ENCODE results near the gene SUCO. TPM values are rescaled to one million over a fixed set of nuclear protein-coding genes. Genes with fewer than 3 reads are reported as not detected.

The SUCO gene
- total and polyA plus RNA-seq, 8 donors: 30.3 to 73.7 (median 63.5) TPM

DNA sequence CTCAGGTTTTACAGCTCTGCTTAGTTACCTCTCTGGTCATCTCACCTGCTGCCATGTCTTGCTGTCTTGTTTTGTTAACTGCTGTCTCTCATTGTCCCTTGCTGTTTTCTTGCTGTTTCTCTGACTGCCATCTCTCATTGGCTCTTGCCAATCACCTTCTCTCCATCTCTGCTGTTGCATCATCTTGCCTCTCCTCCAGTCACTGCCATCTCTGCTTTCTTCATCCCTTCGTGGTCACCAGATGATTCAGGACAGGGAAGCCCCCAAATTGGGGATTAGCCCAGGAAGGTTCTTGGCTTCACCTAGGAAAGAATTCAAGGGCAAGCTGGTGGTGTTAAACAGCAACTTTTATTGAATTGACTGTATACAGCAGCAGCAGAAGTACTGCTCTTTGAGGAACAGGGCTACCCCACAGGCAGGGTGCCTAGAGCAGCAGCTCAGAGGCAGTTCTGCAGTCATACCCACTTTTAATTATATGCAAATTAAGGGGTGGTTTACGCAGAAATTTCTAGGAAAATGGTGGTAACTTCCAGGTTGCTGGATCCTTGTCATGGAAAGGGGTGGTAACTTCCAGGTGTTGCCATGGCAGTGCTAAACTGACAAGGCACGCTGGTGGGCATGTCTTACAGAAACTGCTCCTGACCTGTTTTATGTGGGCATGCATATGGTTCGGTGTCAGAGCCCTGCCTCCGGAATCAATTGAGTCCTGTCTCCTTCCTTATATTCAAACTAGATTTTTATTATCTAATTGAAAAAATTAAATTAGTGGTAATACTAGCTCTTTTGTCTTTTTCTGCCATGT is 33.4 kb downstream of the SUCO start:
- Histone ChIP-seq H3K27ac (no peak overlapping the region), H3K27me3 (no peaks in the 10 kb centered on the region), H3K4me1 (no peaks in the 10 kb centered on the region), H3K4me3 (no peak overlapping the region), H3K36me3 (peaks cover 4 to 84% of the 10 kb centered on the region in 2 donors), H3K9me3 (peaks cover 0 to 6% of the 10 kb centered on the region in 2 donors)
- intact Hi-C loops (cut with DNase I): no loop called here
- TF ChIP-seq, protein P1, sequence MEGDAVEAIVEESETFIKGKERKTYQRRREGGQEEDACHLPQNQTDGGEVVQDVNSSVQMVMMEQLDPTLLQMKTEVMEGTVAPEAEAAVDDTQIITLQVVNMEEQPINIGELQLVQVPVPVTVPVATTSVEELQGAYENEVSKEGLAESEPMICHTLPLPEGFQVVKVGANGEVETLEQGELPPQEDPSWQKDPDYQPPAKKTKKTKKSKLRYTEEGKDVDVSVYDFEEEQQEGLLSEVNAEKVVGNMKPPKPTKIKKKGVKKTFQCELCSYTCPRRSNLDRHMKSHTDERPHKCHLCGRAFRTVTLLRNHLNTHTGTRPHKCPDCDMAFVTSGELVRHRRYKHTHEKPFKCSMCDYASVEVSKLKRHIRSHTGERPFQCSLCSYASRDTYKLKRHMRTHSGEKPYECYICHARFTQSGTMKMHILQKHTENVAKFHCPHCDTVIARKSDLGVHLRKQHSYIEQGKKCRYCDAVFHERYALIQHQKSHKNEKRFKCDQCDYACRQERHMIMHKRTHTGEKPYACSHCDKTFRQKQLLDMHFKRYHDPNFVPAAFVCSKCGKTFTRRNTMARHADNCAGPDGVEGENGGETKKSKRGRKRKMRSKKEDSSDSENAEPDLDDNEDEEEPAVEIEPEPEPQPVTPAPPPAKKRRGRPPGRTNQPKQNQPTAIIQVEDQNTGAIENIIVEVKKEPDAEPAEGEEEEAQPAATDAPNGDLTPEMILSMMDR (IDR thresholded peaks at IDR 0.05): no peak
- ATAC-seq (no peak), DNase-seq (no peak)

DNA sequence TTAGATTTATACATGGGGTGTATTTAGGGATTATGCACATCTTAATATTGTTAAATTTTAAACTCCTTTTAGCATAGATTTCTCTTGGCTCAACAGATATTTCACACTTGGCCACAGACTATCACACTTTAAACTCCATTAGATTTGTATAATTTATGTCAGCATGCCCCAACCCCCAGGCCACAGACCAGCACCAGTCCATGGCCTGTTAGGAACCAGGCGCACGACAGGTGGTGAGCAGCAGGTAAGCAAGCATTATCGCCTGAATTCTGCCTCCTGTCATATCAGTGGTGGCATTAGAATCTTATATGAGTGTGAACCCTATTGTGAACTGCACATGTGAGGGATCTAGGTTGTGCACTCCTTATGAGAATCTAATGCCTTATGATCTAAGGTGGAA is 34.8 kb downstream of the SUCO start:
- no peaks in the 10 kb centered on the region for H3K4me1 ChIP-seq
- H3K27ac ChIP-seq: no peak overlapping the region
- no peaks in the 10 kb centered on the region for H3K27me3 ChIP-seq
- intact Hi-C loops (cut with DNase I): no loop called here
- peaks cover 0 to 6% of the 10 kb centered on the region in 2 donors for H3K9me3 ChIP-seq
- ATAC-seq: no peak
- H3K36me3 ChIP-seq: peaks cover 4 to 74% of the 10 kb centered on the region in 2 donors
- no peak overlapping the region for H3K4me3 ChIP-seq
- no peak for DNase-seq
- TF ChIP-seq, protein P1 (IDR thresholded peaks at IDR 0.05): no peak

DNA sequence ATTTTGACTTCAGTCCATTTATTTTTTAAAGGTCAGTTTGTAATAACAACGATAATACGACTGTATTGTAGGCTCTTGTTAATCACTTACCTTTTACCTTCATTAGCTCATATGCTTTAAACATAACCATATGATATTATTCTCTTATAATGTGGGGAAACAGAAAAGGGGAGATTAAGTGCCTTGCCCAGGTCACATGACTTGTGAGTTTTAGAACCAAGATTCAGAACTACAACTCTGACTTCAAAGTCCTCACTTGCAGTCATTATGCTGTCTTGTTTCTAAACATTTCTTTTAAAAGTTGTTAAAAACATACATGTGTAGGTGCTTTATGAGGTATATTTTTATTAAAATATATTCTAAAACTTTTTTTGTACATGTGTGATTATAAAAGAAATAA is 41.1 kb downstream of the SUCO start:
- Histone ChIP-seq H3K36me3 (peaks cover 4 to 45% of the 10 kb centered on the region in 2 donors), H3K4me3 (no peak overlapping the region), H3K9me3 (peaks cover 0 to 6% of the 10 kb centered on the region in 2 donors), H3K27ac (no peak overlapping the region), H3K4me1 (no peaks in the 10 kb centered on the region), H3K27me3 (no peaks in the 10 kb centered on the region)
- TF ChIP-seq, protein P1 (IDR thresholded peaks at IDR 0.05): no peak
- intact Hi-C loops (cut with DNase I): no loop called here
- ATAC-seq (no peak), DNase-seq (no peak)

DNA sequence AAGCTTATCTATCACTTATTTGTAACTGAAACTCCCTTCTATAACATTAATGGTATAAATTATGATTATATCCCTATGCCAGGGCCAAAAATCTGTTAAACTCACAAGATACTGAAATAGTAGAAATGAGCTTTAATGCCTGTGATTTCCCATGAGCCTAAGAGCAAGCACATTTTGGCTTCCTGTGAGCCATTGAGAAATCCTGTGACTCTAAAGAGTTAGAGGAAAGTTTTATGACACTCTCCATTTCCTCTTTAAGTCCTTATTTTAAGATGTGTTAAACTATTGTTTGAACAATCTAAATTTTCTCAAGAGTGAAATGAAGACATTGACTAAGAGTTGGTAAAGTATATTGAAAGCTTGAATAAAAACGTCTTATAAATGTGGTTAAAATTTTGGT is 45.6 kb downstream of the SUCO start:
- intact Hi-C loops (cut with DNase I): no loop called here
- TF ChIP-seq, protein P1 (IDR thresholded peaks at IDR 0.05): no peak
- DNase-seq: no peak
- no peak overlapping the region for H3K27ac ChIP-seq
- no peaks in the 10 kb centered on the region for H3K27me3 ChIP-seq
- H3K4me1 ChIP-seq: no peaks in the 10 kb centered on the region
- no peak overlapping the region for H3K4me3 ChIP-seq
- no peaks in the 10 kb centered on the region for H3K9me3 ChIP-seq
- no peak for ATAC-seq
- H3K36me3 ChIP-seq: peaks cover 0 to 29% of the 10 kb centered on the region in 2 donors

DNA sequence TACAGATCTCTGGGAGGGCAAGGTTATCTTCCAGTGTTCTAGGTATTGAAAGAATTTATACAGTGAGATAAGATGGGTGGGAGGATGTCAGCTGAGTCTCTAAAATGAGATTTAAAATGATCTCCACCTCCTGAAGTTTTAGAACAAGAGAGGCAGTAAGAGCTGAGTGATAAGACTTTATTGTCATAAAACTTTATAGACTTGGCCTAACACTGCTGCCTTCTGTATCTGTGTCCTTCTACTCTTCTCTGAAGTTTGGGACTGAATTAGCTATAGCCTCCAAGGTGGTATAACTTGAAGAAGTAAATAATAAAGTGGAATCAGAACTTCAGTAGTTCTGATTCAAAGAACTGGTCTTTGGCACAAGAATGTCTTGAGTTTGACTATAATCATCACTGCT is 48.3 kb downstream of the SUCO start:
- TF ChIP-seq, protein P1 (IDR thresholded peaks at IDR 0.05): no peak
- Histone ChIP-seq H3K9me3 (no peaks in the 10 kb centered on the region), H3K4me3 (no peak overlapping the region), H3K4me1 (peaks cover 0 to 12% of the 10 kb centered on the region in 2 donors), H3K27me3 (no peaks in the 10 kb centered on the region), H3K27ac (no peak overlapping the region), H3K36me3 (peaks cover 0 to 8% of the 10 kb centered on the region in 2 donors)
- no peak for ATAC-seq
- intact Hi-C loops (cut with DNase I): no loop called here
- DNase-seq: no peak

Measured in left lung (tissue), 10 donors.